Kidney glomerular epithelial cell (primary cell): Measurements from ENCODE around the gene MAMLD1.
"Not testable (repeated sequence)": the region's sequence is repeated elsewhere in the genome, so short reads cannot be mapped to it uniquely, and the experiment has no call there.

Source experiments
- DNase-seq: peaks from one replicate; lab custom pipeline; 2025; lab: John Stamatoyannopoulos, UW

The MAMLD1 gene, protein sequence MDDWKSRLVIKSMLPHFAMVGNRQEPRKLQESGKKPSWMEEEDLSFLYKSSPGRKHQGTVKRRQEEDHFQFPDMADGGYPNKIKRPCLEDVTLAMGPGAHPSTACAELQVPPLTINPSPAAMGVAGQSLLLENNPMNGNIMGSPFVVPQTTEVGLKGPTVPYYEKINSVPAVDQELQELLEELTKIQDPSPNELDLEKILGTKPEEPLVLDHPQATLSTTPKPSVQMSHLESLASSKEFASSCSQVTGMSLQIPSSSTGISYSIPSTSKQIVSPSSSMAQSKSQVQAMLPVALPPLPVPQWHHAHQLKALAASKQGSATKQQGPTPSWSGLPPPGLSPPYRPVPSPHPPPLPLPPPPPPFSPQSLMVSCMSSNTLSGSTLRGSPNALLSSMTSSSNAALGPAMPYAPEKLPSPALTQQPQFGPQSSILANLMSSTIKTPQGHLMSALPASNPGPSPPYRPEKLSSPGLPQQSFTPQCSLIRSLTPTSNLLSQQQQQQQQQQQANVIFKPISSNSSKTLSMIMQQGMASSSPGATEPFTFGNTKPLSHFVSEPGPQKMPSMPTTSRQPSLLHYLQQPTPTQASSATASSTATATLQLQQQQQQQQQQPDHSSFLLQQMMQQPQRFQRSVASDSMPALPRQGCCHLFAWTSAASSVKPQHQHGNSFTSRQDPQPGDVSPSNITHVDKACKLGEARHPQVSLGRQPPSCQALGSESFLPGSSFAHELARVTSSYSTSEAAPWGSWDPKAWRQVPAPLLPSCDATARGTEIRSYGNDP

DNA sequence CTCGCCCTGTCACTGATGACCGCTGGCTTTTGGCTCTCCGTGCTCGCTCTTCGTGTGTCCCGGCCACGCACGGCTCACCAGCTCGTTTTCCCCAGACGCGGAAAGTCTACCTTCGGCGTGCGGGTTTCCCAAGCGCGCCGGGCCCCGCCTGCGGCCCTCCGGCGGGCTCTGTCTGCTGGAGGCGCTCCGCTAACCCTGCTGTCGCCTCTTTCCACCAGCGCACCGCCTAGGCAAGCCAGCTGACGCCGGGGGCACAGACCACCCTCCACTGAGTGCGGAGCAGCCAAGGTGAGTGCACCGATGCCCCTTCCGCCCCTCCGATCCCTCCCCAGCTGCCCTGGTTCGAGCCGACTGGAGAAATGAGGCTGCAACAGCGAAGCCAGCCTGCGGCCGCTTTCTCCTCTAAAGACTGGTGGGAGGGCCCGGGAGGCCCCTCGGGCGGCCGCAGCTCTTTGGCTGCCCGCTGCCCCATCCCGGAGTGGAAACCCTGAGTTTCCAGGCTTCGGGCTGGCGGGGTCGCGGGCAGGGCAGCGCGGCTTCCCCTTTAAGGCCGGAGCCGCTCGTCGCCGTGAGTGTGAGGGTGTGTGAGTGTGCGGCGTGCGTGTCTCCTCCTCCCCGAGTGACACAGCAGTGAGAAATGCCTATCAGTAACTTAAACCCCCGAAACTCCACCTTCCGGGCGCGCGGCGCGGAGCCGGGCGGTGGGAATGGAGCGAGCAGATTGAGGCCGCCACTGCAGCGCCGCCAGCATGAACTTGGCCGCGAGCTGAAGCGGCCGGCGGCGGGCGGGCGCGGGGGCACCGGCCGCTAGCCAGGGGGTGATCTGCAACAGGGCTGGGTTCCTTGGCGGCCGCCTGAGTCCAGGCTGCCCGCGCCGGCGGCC lies at the start of gene MAMLD1:
MAMLD1 (plus strand) TSS at position 719 of the 883 bp plus-strand sequence. CDS start 82,200 bp downstream, outside the sequence.
- DNase-seq, result peak; percentile 45

DNA sequence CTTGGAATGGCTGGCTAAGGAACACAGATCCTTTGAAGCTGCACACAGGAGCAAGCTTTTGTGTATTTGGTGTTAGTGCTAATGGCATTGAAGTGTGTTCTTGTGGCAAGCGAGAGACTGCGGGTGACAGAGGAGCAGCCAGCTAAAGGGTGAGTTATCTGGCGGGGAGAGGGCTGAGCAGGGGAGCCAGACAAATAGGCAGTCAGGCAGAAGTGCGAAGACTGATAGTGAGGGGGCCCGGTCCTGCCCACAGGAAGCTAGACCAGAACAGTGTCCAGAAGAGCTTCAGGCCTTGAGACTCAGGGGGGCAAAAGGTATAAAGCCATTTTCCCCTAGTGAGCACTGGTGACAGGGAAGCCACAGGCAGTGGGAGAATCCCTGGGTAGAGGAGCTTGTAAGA lies 49.6 kb upstream of the MAMLD1 start:
- no peak for DNase-seq

DNA sequence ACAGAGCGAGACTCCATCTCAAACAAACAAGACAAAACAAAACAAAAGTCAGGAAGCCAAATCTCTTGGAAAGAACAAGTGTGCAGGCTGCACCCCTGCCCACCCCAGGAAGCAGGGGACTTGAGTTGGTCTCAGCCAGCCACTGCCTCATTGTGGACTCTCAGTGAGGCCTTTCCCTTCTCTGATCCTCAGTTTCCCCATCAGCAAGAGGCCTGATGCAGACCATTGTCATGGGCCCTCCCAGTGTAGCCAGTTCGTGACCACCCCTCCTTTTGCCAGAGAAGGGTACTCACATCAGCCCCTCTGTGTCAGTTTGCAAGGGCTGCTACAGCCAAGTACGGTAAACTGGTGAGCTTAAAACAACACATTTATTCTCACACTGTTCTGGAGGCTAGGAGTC lies 48.9 kb upstream of the MAMLD1 start:
- no peak for DNase-seq

DNA sequence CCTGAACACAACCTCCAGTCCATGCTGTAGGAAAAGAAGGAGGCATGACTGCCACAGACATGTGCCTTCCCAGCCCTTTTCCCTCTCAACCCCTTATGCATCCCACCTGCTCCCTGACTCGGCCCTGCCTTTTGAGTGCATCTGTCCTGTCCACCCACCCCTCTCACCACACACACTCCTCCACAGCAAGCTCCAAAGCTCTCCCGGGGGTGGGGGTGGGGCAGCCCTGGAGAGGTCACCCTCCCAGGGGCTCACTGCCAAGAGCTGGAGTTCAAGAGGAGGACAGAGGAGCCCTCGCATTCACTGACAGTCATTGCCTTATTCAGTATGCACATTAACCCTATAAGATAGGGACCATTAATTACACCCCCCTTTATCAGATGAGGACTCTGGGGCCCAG lies 46.6 kb upstream of the MAMLD1 start:
- no peak for DNase-seq

DNA sequence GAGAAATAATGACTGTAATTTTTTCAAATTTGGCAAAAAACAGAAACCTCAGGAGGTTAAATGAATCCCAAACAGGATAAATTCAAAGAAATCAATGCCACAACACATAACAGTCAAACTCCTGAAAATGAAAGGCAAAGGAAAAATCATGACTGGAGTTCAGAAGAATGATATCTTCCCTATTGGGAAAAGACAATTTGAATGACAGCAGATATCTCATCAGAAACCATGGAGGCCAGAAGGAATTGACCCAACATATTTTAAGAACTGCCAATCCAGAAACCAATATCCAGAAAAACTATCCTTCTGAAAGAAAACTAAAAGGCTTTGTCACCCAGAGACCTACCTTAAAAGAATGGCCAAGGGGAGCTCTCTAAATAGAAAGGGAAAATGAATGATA lies 40.1 kb upstream of the MAMLD1 start:
- DNase-seq, result no peak

DNA sequence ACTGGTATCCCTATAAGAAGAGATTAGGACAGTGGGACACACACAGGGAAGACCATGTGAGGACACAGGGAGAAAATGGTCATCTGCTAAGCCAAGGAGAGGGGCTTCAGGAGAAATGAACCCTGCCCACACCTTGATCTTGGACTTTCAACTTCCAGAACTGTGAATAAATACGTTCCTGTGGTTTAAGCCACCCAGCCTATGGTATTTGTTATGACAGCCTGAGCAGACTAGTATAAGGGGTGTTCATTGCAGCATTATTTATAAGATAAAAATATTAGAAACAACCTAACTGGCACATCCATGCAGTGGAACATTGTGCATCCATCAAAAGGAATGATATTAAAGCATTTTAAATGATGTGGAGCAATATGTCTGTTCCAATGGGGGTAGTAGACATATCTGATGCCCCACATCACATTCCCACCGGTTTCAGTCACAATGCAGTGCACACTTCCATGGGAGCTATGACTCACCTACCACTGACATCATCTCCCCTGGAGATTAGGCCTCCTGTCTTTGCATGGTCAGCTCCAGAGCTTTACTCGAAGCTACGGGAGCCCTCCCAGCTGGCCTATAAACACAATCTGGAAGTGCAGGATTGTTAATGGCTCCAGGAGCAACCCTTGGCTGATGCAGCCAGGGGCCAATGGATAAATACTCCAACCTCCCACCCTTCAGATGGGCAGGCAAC lies 38.9 kb upstream of the MAMLD1 start:
- peak; percentile 63 for DNase-seq

DNA sequence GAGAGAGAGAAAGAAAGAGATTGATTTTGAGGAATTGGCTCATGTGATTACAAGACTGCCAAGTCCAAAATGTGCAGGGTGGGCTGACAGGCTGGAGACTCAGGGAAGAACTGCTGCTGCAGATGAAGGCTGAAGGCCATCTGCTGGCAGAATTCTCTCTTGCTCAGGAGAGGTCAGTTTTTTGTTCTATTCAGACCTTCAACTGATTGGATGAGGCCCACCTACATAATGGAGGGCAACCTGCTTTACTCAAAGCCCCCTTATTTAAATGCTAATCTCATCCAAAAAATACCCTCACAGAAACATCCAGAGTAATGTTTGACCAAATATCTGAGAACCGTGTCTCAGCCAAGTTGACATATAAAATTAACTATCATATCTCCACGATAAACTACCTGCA lies 38.2 kb upstream of the MAMLD1 start:
- DNase-seq, result no peak

DNA sequence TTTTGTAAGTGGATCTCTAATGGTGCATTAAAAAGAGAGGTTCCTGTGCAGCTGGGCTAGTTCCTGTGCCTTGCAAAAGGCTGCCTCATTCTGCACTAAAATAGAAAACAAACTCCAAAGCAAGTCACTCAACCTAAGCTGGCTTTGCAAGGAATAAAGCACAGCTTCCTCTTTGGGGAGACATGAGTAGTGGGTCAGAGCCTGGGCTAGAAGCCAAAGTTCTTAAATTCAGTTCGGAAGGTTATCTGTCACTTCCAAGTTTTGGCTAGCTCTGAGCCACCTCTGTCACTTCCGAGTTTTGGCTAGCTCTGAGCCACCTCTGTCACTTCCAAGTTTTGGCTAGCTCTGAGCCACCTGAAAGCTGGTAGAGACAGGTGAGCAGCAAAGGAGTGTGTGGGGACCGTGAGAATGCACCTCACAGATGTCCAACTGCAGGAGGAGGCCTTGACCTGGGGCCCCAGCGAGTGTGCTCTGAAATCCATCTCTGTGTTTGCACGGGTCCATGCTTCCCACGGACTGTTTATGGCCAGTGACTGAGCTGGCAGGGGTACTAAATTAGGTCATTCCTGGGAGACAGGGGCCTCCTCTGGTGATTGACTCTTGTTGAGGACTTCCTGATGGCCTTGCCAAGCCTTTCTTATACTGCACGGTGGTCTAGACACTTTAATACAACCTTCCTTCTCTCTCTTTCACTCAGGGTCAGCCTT lies 36.4 kb upstream of the MAMLD1 start:
- DNase-seq, result no peak

DNA sequence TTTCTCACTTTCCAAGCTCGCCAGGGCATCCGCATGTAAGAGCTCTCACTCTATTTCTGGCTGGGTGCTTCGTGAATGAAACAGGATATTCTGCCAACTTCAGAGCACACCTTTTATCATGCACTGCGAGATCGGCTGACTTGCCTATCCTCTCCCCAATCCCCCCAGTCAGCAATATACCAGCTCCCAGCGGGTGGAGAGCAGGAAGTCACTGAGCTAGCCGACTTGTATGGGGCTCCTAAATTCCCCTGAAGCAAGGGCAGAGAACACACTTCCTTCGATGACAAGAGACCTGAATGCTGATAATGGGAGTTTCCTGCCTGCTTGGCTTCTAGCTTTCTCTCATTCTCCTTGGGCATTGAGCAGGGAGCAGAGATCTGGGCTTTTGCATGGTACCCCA lies 33.8 kb upstream of the MAMLD1 start:
- no peak for DNase-seq

DNA sequence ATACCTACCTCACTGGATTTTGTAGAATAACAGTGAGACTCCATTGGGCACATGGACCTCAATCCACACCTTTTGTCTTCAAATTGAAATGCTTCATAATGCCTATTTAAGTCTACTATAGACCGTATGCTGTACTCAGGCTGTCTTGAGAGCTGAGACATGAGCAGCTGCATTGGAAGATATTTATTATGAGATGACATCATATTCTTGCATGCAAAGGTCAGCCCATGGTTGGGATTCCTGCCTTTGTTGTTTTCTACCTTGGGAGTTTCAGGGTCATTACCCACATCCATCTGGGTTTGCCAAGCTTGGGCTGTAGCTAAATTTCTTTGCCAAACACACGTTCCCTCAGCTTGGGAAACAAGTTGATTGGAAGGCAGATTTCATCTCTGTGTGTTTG lies 33.2 kb upstream of the MAMLD1 start:
- DNase-seq, result peak; percentile 7

DNA sequence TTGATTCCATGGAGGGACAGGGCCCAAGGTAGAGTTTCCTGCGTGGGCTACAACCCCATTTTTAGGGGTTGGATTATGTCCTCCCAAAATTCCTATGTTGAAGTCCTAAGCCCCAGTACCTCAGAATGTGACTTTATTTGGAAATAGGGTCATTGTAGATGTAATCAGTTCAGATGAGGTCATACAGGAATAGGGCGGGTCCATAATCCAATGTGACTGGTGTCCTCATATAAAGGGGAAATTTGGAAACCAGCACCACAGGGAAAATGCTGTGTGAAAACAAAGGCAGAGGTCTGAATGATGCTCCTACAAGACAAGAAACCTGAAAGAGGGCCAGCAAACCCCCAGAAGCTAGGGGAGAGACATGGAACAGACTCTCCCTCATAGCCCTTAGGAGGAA lies 31.1 kb upstream of the MAMLD1 start:
- DNase-seq, result no peak

DNA sequence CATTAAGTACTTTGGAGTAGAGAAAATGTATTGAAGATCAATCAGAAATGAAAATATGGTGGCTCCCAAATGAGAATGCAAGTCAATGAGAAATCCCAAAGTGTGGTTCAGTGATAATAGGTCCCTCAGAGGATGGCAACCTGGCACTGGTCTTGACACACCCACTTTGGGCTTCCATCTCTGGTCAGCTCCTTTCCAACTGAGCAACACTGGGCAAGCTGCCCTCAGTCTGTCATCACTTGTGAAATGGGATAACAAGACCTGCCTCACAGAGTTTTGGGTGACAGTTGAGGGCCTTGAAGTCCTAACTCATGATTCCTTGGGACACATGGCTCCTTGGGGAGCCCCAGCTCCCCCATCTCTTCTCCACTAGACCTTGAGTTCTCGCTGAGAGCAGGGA lies 29.0 kb upstream of the MAMLD1 start:
- DNase-seq, result no peak

DNA sequence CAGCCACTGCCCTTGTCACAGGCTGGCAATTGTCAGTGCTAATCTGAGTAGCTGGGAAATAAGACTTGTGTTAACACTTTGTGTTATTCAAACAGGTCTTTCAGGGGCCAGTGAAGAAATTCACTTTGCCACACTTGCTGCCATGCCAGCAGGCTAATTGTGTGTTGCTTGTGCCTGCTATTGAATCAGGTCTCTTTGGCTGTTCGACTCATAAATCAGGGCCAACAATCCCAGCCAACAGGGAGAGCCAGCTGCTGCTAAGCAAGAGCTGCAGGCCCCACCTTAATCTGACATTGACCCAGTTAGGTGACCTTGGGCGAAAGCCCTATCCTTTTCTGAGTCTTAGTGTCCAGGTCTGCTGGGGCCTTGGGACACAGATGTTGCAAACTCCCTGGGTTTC lies 28.1 kb upstream of the MAMLD1 start:
- DNase-seq, result no peak

DNA sequence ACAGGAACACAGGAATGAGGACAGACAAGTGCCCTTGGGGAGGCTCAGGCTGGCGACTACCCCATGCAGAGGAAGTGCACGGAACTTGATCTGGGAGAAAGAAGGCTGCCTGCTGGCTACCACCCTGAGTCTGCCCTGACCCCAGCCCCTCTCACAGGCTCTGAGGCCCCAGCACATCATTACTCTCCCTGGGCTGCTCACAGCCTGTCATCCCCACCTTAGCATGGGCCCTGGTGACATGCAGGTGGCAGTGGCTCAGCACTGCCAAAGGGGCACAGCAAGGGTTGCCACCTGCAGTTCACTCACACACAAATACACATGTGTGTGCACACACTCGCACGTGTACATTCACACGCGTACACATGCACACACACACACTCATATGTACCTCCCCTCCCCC lies 26.1 kb upstream of the MAMLD1 start:
- DNase-seq, result no peak

DNA sequence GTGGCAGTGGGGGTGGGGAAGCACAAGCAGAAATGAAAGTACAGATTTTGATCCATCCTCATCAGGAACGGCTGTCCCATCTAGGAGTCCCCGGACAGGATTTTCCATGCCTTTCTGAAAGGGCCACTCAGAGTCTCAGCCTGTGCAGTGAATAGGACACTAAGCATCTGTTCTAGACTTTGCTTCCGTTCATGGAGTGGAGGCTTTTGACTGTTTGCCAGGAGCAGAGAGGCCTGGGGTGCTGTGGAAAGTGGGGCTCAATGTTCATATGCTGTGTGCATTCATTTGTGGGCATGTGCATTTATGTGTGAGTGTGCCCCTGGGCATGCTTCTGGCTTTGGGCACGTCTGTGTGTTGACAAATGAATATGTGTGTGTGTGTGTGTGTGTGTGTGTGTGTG lies 25.6 kb upstream of the MAMLD1 start:
- DNase-seq, result no peak

DNA sequence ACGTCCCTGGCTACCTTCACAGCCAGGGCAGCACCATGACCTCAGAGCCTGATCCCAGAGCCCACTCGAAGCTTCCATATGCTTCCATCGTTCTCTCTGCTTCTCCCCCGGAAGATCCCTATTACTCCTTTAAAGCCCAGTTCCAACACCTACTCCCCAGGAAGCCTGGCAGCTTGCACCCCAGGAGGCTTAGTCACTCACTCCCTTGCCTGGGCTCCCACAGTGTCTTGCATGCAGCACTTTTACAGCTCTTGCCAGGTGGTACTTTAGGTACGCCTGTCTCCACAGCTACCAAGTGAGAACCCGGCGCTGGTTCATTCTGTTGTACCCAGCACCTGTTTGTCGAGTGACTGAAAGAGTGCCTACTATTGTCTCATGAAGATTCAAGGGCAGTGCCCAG lies 24.5 kb upstream of the MAMLD1 start:
- no peak for DNase-seq

DNA sequence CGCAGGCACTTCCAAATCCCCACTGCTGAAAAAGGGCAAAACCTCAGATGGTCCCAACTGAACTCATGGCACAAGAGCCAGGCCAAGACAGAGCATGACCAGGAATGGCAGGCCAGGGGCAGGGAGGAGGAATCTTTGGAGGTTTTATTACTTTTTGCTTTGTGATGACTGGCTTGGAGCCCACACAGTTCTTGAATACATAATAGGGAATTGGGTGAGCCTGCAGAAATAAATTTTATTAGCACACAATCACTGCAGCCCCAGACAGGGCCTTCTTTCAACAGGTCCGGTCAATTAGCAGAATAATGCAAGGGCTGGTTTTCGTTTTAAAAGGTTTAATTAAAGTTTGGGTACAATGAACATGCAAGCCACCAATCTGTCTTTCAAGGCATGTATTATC lies 23.4 kb upstream of the MAMLD1 start:
- no peak for DNase-seq

DNA sequence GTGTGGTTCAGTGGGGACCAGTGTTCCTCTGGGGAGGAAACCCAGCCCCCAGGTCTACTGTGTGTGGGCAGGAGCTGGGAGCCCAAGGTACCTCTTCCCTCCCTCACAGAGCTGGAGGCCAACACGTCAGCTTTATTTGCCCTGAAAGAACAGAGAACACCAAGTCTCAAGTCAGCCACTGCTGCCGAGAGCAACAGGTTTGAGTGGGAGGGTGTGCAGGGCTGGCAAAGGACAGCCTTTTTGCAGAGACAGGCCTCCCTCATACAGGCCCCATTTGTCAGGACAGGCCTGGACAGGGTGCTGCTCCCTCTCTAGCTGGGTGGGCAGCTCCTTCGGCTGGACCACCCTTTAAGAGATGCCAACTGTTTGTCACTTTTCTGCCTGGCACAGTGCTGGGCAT lies 22.8 kb upstream of the MAMLD1 start:
- DNase-seq, result not testable (repeated sequence)

DNA sequence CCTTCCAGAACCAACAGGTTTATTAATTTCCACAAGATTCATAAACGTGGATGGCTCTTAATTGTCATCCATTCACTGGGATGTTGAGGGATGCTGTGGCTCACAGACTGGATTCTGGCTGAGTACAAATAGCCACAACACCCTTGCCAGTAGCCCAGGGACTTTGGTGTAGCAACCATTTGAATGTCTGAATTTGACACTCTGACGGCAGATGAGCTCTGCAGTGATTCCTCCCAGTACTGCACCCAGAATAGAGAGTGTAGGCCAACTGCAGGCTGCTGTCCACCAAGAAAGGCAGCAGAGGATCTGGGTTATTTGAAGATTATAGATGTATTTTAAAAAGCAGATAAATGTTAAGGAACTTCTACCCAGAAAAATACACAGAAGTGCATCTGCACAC lies 15.6 kb upstream of the MAMLD1 start:
- no peak for DNase-seq

DNA sequence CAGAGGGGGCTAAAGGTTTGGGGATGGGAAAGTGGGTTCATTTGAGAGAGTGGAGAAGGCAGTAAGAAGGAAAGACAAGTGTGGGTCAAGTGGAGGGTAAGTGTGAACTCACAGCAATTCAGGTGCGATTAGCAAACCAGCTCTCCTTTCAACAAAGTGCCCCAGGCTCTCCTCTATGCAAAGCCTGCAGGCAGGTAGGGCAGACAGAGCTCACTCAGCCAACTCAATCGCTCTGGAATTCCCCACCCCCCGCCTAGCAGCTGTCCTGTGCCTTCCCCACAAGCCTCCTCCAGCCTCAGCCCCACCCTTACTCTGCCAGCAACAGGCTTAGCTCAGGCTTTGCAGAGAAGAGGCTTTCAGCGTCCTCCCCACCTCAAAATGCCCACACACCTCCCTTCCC lies 14.8 kb upstream of the MAMLD1 start:
- DNase-seq, result peak; percentile 25

DNA sequence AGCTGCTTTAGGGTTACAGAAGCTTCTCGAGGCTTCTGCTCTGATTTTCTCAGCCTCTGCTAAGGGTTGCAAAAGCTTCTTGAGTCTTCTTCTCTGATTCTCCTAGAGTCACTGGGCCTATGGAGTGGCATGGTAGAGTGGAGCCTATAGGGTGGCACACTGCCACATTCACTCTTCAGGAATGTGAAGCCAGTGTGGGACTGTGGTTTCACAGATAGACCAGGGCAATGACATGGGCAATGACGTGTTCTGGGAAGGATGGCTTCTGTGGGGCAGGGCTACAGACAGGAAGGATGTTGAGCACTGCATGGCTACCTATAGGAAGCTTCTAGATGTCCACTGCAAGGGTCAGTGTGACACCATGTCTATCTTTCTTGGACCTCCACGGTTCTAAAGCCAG lies 11.0 kb upstream of the MAMLD1 start:
- no peak for DNase-seq
